ENCODE data around the gene MOV10. TPM values are rescaled to one million over a fixed set of nuclear protein-coding genes. Genes with fewer than 3 reads are reported as not detected.

The MOV10 gene
- total RNA-seq (2022; extraction: Qiagen RNA extraction; ENCODE audit: low read depth), result 28.3 to 35.7 TPM (median 31.2 TPM) in 5 replicates

GRCh38 chr1:112674440-112674985 is at the start of gene MOV10:
Gene MOV10, plus strand, starts transcription at chr1:112674659. Its CDS starts 254 bp downstream, at chr1:112674913.

GRCh38 chr1:112706505-112707220 is 32.2 kb downstream of the MOV10 start, which contains the start of gene RHOC:
Gene RHOC, minus strand, starts transcription at chr1:112707127. Its CDS starts 3,328 bp downstream, at chr1:112703799.

GRCh38 chr1:112715264-112716053 is 41.0 kb downstream of the MOV10 start, which contains the start of gene PPM1J:
Gene PPM1J, minus strand, starts transcription at chr1:112715332. Its CDS starts 31 bp downstream, at chr1:112715301.

Other genes starting within 250 kb of the MOV10 start
- gene WNT2B, start 165.7 kb upstream of the MOV10 start, total RNA-seq (2022; extraction: Qiagen RNA extraction; ENCODE audit: low read depth), result 0.17 to 0.47 TPM (median 0.33 TPM) in 5 replicates
- gene ST7L, start 55.5 kb upstream of the MOV10 start, total RNA-seq (2022; extraction: Qiagen RNA extraction; ENCODE audit: low read depth), result 10.6 to 13.2 TPM (median 11.6 TPM) in 5 replicates
- gene CAPZA1, start 54.8 kb upstream of the MOV10 start, total RNA-seq (2022; extraction: Qiagen RNA extraction; ENCODE audit: low read depth), result 62.1 to 75.2 TPM (median 69.3 TPM) in 5 replicates
- gene RHOC, start 32.5 kb downstream of the MOV10 start, total RNA-seq (2022; extraction: Qiagen RNA extraction; ENCODE audit: low read depth), result 341 to 402 TPM (median 359 TPM) in 5 replicates
- gene PPM1J, start 40.7 kb downstream of the MOV10 start, total RNA-seq (2022; extraction: Qiagen RNA extraction; ENCODE audit: low read depth), result 1.1 to 1.9 TPM (median 1.4 TPM) in 5 replicates